Measurements from ENCODE around the gene TREM2.

Gene TREM2

GRCh38 chr6:41170547-41171160 lies 7.7 kb upstream of the TREM2 start:
- Histone ChIP-seq H3K4me3 (ENCODE audit: low read depth, low read length) (no peak overlapping the region), H3K4me1 (no peaks in the 10 kb centered on the region), H3K27ac (no peak overlapping the region), H3K36me3 (ENCODE audit: control insufficient read depth, insufficient read depth, low read length) (no peaks in the 10 kb centered on the region), H3K27me3 (ENCODE audit: control insufficient read depth, insufficient read depth, low read length) (no peaks in the 10 kb centered on the region), H2AFZ (no peak overlapping the region), H3K9ac (no peak overlapping the region), H3K4me2 (ENCODE audit: low read length) (no peak overlapping the region), H3K79me2 (no peaks in the 10 kb centered on the region), H3K9me3 (ENCODE audit: control insufficient read depth, low read length) (no peaks in the 10 kb centered on the region)
- TF ChIP-seq CTCF (IDR thresholded peaks at IDR 0.05): no peak

GRCh38 chr6:41167173-41167963 lies 4.5 kb upstream of the TREM2 start:
- H3K9ac ChIP-seq: no peak overlapping the region
- no peak overlapping the region for H2AFZ ChIP-seq
- H3K79me2 ChIP-seq: no peaks in the 10 kb centered on the region
- no peak overlapping the region for H3K4me3 ChIP-seq (ENCODE audit: low read depth, low read length)
- H3K4me2 ChIP-seq (ENCODE audit: low read length): no peak overlapping the region
- no peak overlapping the region for H3K27ac ChIP-seq
- H3K4me1 ChIP-seq: no peaks in the 10 kb centered on the region
- H3K36me3 ChIP-seq (ENCODE audit: control insufficient read depth, insufficient read depth, low read length): no peaks in the 10 kb centered on the region
- no peaks in the 10 kb centered on the region for H3K27me3 ChIP-seq (ENCODE audit: control insufficient read depth, insufficient read depth, low read length)
- no peaks in the 10 kb centered on the region for H3K9me3 ChIP-seq (ENCODE audit: control insufficient read depth, low read length)
- TF ChIP-seq CTCF (IDR thresholded peaks at IDR 0.05): no peak

- no peak overlapping the region for H2AFZ ChIP-seq
- no peaks in the 10 kb centered on the region for H3K27me3 ChIP-seq (ENCODE audit: control insufficient read depth, insufficient read depth, low read length)
- no peak overlapping the region for H3K4me3 ChIP-seq (ENCODE audit: low read depth, low read length)
- no peak overlapping the region for H3K9ac ChIP-seq
- H3K27ac ChIP-seq: no peak overlapping the region
- no peaks in the 10 kb centered on the region for H3K36me3 ChIP-seq (ENCODE audit: control insufficient read depth, insufficient read depth, low read length)
- H3K4me1 ChIP-seq: no peaks in the 10 kb centered on the region
- no peaks in the 10 kb centered on the region for H3K9me3 ChIP-seq (ENCODE audit: control insufficient read depth, low read length)
- no peaks in the 10 kb centered on the region for H3K79me2 ChIP-seq
- no peak for TF ChIP-seq CTCF (IDR thresholded peaks at IDR 0.05)
- H3K4me2 ChIP-seq (ENCODE audit: low read length): no peak overlapping the region
Measured at GRCh38 chr6:41164551-41165120, 1.7 kb upstream of the TREM2 start.

GRCh38 chr6:41163419-41163717 lies 452 bp upstream of the TREM2 start:
- Histone ChIP-seq H3K4me3 (ENCODE audit: low read depth, low read length) (no peak overlapping the region), H3K27me3 (ENCODE audit: control insufficient read depth, insufficient read depth, low read length) (no peaks in the 10 kb centered on the region), H3K27ac (no peak overlapping the region), H3K4me2 (ENCODE audit: low read length) (no peak overlapping the region), H3K4me1 (no peaks in the 10 kb centered on the region), H3K9me3 (ENCODE audit: control insufficient read depth, low read length) (no peaks in the 10 kb centered on the region), H3K36me3 (ENCODE audit: control insufficient read depth, insufficient read depth, low read length) (no peaks in the 10 kb centered on the region), H2AFZ (no peak overlapping the region), H3K9ac (no peak overlapping the region), H3K79me2 (no peaks in the 10 kb centered on the region)
- TF ChIP-seq CTCF (IDR thresholded peaks at IDR 0.05): no peak
